DOHH2 (cell line): Measurements from ENCODE around the gene LYZL2.

ENCODE experiments used
- CTCF ChIP-seq: fragments of 200-600 bp; sonication (generic); IDR thresholded peaks from one replicate; pipeline ENCODE4 v1.5.1; 2014; ENCODE audit warnings: antibody characterized with exemption, mild to moderate bottlenecking, low read depth, low read length; ENCODE audit not compliant: poor library complexity, severe bottlenecking
- EZH2phosphoT487 ChIP-seq: fragments of 200-600 bp; sonication (generic); IDR thresholded peaks from 2 replicates; pipeline ENCODE4 v1.6.1; 2017; ENCODE audit warnings: borderline replicate concordance, mild to moderate bottlenecking, antibody characterized with exemption, low read length, moderate library complexity, mixed read lengths

- no peak for TF ChIP-seq CTCF
- TF ChIP-seq EZH2phosphoT487: no peak
Observed at GRCh38 chr10:30606313-30606712, 23.2 kb downstream of the LYZL2 start.
